ENCODE measurements around the gene TWIST2.

DNA sequence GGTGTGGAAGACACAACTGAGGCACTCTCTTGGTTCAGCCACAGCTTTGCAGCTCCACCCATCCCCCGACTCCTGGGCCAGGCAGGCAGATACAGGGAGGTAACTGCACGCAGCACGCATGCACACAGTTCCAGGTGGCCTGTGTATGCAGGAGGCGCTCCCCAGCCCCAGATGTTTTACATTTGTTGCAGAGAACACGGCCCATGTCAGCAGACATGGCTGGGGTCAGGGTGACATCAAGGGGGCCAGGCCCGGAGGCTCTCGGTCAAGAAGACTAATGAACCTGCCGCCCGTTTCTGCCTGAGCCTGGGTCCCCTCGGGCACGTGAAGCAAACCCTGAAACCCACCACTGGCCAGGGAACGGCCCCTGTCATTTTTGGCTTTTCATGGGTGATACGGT lies 57.3 kb downstream of the TWIST2 start:
- TF ChIP-seq, protein P1, sequence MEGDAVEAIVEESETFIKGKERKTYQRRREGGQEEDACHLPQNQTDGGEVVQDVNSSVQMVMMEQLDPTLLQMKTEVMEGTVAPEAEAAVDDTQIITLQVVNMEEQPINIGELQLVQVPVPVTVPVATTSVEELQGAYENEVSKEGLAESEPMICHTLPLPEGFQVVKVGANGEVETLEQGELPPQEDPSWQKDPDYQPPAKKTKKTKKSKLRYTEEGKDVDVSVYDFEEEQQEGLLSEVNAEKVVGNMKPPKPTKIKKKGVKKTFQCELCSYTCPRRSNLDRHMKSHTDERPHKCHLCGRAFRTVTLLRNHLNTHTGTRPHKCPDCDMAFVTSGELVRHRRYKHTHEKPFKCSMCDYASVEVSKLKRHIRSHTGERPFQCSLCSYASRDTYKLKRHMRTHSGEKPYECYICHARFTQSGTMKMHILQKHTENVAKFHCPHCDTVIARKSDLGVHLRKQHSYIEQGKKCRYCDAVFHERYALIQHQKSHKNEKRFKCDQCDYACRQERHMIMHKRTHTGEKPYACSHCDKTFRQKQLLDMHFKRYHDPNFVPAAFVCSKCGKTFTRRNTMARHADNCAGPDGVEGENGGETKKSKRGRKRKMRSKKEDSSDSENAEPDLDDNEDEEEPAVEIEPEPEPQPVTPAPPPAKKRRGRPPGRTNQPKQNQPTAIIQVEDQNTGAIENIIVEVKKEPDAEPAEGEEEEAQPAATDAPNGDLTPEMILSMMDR (IDR thresholded peaks at IDR 0.05; ENCODE audit: insufficient read depth, low read length) = no peak
- TF ChIP-seq POLR2AphosphoS5 (IDR thresholded peaks at IDR 0.05; ENCODE audit: low read depth) = no peak
- TF ChIP-seq, protein P2, sequence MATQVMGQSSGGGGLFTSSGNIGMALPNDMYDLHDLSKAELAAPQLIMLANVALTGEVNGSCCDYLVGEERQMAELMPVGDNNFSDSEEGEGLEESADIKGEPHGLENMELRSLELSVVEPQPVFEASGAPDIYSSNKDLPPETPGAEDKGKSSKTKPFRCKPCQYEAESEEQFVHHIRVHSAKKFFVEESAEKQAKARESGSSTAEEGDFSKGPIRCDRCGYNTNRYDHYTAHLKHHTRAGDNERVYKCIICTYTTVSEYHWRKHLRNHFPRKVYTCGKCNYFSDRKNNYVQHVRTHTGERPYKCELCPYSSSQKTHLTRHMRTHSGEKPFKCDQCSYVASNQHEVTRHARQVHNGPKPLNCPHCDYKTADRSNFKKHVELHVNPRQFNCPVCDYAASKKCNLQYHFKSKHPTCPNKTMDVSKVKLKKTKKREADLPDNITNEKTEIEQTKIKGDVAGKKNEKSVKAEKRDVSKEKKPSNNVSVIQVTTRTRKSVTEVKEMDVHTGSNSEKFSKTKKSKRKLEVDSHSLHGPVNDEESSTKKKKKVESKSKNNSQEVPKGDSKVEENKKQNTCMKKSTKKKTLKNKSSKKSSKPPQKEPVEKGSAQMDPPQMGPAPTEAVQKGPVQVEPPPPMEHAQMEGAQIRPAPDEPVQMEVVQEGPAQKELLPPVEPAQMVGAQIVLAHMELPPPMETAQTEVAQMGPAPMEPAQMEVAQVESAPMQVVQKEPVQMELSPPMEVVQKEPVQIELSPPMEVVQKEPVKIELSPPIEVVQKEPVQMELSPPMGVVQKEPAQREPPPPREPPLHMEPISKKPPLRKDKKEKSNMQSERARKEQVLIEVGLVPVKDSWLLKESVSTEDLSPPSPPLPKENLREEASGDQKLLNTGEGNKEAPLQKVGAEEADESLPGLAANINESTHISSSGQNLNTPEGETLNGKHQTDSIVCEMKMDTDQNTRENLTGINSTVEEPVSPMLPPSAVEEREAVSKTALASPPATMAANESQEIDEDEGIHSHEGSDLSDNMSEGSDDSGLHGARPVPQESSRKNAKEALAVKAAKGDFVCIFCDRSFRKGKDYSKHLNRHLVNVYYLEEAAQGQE (IDR thresholded peaks at IDR 0.05; ENCODE audit: insufficient replicate concordance, low read depth) = no peak

All from HL-60 (cell line).